Stimulated activated CD8-positive, alpha-beta memory T cell treated with anti-CD3 and anti-CD28 coated beads, Interleukin-15, amount 100 ng/mL, for 1 hour (primary cell): ENCODE results near the gene DPM1.
A peak's percentile ranks its signal among the peaks of the same experiment; 100 is the strongest.

Source experiments
- DNase-seq: peaks from one replicate; pipeline ENCODE4 v3.0.0-alpha.2; 2020; ENCODE audit warnings: low read depth

The DPM1 gene

DNA sequence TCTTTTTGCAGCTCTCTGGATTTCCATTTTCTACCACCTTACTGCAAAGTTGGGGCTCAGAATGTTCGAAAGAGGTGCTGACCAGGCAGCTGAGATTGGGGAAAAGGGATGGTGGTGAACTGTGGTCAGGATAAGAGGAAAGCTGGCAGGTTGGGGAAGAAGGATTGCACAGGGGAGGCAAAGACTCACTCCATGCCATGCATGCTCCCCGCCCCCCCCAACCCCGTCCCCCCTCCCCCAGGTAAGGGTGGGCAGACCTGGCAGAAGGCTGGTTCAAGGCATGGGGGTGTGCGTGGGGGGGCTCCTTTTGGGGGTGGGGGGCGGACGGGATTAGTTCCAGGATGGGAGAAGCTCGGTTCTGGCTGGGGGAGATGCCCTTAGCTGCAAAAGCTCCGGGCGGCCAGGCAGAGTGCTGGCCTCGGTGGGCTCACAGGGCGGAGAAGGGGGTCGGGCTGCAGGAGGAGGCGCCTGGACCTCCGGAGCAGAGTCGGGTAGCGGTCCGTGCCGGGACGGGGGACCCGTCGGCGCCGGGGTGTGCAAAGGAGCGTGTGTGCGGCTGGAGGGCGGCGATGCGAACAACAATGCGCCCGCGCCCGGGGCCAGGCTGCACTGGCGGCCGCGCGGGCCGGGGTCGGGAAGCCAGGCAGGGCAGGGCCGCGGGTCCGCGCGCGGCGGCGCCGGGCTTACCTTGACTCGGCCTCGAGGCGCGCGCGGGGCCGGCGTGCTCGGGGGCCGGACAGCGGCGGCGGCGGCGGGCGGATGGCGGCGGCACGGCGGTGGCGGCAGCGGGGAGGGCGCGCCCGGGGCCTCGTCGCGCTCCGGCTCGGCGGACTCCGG is 28.0 kb downstream of the DPM1 start:
- DNase-seq: no peak

DNA sequence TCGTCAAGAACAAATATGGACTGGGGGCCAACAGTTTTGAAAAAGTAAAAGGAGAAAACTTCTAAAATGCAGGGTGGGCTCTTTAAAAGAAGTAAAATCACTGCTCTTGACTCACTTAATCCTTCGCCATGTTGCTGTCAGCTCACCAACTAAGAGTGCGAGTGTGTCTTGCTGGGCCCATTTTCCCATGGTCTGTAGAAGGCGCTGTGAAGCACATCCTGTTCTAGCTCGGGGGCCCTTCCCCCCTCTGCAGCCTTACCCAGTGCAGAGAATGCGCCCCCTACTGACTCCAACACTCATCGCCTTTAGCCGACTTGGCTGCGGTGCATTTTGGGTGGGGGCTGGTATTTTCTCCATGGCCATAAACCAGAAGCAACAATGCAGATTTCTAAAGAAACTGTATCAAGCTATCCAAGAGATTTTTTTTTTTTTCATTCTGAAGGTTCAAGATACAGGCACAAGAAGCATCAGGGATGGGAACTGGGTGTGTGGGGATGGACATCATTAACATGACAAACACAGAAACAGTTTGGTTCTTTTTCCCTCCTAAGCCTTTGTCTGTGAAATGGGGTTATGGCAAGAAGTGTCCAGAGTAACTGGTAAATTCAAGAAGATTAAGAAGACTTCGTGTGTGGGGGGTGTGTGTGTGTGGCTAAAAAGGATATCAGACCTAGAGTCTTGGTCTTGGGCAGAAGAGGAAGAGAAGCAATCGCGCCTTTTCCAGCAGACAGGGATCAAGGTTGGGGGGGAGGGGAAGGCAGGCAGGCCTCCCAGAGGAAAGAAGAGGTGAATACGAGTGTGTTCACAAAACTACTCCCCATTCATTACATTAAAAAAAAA is 28.8 kb downstream of the DPM1 start:
- DNase-seq: peak; percentile 80

DNA sequence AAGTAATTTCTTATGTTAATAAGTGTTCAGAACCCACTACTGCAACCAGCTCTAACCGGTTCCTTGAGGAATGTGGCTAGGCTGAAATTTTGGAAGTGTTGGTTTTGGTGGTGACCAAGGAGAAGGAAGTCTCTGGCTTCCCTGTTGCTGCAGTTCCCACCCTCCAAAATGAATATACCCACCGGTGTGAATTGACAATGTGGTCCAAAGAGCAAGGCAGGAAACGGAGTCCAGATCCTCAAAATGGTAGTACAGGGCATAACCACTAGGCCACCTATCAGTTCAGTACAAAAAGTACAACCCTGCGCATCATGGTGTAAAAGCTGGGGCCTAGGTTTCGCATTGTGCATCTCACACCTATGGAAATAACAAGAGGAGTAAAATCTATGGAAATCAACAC is 29.9 kb downstream of the DPM1 start:
- no peak for DNase-seq

DNA sequence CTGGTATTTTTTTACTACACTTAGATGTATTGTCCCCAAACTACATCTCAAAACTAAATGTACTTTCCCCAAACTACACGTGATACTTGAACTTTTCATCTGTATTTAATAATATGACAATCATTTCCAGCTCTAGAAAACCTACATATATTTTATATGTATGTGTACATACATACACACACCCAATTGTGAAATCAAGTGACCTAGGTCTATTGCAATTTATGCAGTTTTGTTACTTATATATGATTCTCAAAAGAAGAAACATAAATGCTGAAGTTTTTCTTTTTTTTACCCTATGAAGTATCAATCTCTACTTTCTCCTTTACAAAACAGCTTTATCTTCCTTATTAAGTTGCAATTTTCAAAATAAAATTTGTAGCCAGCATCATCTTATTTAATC is 31.8 kb downstream of the DPM1 start:
- no peak for DNase-seq

DNA sequence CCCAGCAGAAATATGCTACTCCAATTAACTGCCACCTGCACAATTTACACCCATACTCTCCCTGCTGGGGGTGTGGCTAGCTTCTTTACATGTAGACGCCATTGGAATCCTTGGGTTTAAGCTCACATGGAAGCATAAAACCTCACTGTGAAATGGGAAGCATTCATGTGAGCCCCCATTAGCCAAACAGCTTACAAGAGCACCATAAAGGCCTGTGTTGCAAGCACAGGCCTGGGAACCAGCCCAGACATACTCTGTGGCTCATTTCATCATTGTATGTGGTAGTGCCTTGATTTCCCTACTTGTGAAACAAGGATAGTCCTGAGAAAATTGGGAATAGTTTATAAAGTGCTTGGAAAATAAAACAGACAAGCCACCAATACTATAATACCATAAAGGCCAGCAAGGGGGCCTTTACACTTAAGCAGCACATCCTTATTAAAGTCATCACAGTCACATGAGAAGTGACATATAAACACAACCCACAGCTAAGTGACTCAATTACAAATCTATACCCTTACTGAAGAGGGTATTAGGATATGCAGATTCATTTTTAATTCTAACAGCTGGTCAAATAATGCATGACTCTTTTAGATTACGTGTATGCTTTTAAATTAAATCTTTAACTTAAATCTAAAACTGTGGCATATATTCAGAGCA is 33.9 kb downstream of the DPM1 start:
- no peak for DNase-seq

DNA sequence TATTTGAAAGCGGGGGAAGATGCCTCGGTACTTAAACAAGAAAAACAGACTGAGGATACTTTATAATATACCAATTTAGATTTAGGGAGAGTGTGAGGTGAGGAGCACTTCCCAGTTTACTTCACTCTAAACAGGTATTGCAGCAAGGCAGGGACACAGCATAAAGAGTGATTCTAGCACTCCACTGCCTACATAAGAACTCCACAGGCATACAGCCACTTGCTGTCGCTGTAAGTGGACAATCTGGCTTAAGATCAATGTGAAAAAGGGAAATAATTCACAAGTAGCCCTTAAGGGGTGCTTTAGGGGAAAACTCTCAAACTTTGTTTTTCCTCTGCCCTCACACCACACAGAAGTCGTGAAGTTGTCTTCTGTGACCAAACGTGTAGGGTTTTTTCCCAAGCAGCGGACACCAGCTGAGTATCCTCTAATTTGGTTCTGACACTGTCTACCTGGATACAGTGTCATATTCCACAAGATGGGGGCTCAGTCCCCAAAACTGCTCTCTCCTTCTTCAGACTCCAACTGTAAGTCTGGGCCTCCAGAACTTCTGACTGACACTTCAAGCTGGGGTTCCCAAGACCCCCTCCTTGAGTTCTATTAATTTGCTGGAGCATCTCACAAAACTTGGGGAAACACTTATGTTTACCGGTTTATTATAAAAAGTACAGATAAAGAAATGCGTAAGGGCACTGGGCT is 36.4 kb downstream of the DPM1 start:
- DNase-seq: no peak

DNA sequence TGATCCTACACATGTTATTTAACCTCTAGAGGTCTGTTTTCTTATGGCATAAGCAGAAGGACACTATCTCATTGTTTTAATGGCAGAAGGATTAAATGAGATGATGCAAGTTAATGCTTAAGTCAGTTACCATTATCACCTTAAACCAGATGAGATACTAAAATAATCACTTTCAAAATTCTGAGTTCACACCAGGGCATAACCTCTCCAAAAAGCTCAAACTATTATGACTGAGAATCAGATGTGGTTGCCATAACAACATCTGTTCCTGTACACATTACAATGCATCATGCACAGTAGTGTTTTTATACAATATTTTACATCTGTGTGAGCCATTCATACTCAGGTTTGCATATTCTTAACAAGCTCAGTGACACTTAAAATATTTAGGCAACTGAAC is 37.3 kb downstream of the DPM1 start:
- DNase-seq: no peak

DNA sequence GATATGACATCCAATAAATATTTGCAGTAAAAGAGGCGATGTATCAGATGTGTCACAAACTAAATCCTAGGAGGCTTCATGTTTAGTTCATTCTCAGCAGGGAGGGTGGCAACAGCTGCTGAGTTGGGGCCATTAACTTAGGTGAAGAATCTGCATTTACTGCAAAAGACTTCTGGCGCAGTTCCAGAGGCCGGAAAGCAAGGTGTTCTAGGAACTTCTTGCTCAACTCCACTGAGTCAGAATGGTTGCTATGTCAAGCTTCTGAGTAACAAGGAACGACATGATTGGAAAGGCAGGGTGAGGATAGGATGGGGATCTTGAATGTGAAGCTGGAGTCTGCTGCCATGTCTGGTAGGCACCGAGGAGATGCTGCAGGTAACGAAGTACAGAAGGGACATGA is 38.8 kb downstream of the DPM1 start:
- DNase-seq: no peak

DNA sequence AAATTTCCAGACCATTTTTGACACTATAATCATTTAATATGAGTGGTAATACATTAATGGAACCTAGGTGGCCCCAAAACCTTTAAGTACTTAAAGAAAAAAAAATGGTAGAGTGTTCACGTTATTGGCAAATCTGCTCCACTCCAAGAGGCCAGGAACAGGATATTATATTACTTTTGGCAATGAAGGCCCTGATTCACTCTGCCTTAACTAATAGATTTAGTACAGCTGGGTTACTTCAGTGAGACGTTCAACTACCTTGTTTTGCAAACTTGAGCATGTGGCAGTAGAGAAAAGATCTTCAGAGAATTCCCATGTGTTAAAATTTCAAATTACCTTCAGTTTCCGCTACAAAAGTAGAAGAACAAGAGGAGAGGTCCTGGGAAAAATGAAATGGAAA is 39.9 kb downstream of the DPM1 start:
- no peak for DNase-seq

DNA sequence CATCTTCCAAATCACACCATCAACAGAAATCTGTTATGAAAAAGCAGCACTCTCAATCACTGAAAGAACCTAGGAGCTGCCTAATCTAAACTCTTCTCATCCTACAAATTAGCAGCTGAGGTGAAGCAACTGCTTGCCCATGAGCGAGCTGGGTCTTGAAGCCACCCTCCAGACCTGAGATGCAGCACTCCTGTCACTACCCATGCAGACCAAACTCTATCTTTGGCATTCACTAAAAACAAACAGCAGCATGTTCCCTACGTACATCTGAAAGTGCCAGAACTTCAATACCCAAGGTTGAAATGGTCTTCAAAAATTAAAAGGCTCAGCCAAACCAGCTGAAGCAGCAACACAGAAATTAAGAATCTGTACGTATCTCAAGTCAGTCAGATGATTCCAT is 41.4 kb downstream of the DPM1 start:
- no peak for DNase-seq

DNA sequence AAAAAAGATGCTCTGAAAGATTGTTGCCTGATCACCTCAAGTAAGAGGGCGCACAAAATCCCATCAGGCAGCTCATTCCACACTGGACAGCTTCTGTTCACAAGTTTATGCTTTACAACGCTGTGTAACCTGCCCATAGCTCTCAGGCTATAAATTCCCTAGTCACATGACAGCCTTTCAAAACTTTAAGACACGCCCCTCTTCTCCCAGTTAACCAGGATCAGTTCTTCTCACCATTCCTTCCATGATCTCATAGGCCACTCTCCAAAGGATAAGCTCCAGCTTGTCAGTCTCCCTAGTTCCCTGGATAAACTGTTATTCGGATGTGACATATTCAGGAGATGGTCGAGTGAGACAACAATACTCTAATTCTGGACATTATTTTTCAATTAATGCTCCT is 42.1 kb downstream of the DPM1 start:
- DNase-seq: no peak

DNA sequence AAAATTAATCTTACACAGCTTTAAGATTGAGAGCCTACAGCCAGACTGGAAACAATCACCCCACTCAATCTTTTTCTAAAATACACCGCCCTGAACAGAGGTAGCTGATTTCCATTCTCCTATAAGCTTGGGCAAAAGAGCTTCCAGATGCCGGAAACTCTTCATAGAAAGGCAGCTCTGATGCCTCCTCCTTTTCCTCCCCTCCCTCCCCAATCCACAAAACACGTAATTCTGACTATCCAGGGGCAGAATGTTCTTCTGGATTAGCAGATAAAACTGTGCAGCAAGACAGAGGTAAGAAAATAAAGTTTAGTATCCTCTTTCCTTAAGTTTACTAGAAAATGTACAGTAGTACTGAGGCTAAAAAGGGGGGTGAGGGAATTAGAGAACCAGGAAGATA is 42.9 kb downstream of the DPM1 start:
- no peak for DNase-seq

DNA sequence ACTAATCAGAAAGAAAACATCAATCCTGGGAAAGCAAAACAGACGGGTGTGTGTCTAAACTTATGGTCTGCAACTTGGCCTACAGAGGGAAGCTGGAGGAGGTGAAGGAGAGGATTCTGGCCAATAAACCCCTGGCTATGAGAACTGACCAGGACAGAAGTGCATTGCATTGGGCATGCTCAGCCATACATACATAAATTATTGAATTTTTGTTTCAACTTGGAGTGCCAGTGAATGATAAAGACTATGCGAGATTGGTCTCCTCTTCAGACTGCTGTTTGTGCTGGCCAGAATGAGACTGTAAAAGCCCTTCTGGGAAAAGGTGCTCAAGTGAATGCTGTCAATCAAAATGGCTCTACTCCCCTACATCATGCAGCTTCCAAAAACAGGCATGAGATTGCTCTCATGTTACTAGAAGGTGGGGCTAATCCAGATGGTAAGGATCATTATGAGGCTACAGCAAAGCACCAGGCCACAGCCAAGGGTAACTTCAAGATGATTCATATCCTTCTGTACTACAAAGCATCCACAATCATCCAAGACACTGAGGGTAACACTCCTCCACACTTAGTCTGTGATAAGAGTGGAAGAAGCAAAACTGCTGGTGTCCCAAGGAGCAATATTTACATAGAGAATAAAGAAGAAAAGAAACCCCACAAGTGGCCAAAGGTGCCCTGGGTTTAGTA is 44.5 kb downstream of the DPM1 start:
- no peak for DNase-seq

DNA sequence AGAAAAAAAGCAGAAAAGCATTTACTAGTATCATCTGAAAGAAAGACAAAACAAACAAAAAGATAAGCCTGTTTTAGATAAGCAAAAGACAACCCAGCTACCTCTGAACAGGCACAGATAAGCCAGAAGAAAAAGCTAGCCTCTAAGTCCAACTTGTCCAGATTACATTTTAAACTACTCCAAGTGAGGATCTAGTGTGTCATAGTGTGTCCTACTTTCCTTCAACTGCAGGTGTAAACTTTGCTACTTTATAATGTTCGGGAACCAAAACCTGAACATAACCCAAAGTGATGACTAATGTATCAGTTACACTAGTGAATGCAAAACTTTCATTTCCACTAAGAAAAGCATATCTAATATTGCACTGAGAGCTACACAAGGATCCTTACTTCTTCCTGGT is 46.6 kb downstream of the DPM1 start:
- no peak for DNase-seq

DNA sequence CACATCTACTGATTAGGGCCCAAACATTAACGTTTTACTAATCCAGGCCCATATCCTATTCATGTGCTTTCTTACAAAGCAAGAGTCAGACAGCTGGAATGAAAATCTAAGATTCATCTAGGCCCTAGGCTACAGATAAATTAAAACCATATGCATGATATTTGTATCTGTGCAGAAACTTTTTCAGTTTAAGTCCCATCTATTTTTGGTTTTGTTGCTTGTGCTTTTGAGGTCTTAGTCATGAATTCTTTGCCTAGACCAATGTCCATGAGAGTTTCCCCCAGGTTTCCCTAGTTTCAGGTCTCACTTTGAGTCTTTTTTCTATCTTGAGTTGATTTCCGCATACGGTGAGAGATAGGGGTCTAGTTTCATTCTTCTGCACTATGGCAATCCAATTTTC is 47.3 kb downstream of the DPM1 start:
- no peak for DNase-seq

DNA sequence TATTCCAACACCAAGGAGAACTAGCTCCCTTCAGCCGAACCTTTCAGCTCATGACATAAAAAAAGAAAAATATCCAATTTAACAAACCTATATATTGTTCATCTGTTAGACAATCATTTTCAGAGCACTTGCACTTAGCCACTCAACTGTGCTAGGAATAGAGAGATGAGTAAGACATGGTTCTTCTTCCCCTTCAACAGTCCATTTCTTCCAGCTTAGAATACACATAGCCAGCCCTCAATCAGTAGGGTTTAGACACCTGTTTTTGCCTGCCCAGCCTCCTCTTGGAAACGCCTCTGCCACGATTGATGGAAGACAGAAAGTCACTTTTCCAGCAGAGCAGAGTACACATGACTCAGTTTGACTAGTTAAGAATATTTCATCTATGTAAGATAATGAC is 48.9 kb downstream of the DPM1 start:
- DNase-seq: no peak

DNA sequence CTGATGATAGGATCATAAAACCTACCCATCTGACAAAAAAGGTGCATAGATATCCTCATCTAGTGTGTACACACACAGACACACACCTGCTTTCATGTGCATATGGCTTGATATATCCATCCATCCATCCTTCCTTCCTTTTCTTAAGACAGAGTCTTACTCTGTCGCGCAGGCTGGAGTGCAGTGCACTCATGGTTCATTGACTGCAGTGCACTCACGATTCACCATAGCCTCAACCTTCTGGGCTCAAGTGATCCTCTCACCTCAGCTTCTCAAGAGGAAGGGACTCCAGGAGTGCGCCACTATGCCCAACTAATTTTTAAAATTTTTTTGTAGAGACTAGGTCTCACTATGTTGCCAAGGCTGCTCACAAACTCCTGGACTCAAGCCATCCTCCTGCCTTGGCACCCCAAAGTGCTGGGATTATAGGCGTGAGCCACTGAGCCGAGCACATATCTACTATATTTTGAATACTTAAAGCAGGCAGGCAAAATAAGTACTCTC is 54.2 kb downstream of the DPM1 start:
- no peak for DNase-seq

DNA sequence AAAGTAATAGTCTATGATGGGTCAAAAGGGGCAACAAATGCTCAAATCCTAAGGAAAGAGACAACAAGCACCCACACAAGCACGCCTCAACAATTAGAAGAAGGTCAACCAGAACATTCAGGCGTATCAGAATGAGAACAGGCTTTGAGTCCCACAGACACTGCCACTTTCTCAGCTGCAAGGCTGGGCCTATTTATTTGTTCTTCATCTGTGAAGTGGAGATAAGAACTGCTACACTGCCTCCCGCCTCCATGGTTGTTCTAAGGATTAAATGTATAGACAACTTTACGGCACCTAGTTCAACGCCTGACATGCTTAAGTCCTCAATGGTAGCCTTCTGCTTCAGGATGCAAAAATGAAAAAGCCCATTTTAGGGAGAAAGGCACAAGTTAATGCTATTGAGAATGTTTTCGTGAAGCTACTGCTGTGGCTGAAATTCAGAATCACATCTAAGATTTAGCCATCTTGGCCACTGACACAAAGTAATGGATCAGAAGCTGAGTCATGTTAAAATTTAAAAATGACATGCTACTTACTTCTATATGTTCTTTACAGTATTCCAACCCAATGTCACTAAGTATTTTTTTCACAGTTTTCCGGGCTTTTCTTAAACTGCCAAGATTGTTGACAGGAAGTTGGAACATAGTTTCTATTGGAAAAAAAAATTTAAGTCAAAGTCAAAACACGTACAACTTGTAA is 54.8 kb downstream of the DPM1 start:
- DNase-seq: no peak

DNA sequence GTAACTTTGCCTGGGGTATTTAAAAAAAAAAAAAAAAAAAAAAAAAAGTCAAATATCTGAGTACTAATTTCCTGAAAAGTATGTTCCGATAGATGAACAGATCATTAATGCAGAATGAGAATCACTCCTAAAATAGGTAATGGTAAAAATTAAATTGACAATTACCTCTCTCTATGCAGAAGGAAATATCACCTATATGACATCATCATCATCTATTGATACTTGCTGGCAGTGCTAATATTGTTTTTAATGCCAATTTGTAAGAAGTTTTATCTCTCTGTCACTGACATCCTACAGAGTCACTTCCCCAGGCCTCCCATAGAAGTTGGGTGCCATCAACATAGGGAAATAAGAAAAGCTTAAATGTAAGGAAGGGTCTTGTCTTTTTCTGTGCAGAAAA is 57.0 kb downstream of the DPM1 start:
- no peak for DNase-seq

DNA sequence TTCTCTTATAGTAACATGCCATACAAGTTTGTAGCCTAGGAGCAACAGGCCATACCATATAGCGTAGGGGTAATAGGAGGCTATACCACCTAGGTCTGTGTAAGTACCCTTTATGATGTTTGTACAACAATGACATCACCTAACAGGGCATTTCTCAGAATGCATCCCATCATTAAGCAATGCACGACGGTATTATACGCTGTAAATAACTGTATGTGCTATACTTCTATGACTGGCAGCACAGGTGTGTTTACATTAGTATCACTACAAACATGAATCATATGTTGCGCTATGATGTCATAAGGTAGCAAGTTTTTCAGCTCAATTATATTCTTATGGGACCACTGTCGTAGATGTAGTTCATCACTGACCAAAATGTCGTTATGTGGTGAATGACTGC is 58.1 kb downstream of the DPM1 start:
- DNase-seq: no peak

DNA sequence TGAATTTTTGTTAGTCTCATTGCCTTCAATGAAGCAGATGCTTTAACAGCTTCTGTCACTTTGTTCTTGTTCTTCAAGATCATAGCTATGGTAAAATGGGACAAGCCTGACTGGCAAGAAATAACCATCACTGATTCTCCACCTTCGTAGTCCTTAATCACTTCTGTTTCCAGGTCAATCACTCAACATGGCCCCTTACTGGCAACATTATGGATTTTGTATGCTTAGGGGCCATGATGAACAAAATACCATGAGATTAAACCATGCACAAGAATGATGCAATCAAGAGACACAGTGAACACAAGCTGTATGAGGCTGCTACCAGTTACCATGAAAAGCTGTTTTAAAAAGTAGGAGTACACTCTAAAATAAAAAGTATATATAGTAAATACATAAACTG is 59.9 kb downstream of the DPM1 start:
- DNase-seq: no peak
